ENCODE results near the gene FBLL1.

DNA sequence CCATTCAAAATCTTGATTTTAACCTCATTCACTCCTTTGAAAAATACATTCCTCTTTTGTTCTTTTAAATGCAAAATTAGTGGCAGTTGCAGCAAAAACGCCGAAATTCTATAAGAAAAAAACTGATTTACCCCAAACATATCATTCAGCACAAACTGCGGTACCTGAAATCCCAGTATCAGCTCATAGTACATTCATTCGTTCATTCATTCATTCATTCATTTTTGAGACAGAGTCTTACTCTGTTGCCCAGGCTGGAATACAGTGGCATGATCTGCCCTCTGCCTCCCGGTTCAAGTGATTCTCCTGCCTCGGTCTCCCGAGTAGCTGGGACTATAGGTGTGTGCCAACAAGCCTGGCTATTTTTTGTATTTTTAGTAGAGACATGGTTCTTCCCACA, 20.4 kb downstream of the FBLL1 start:
- TF ChIP-seq, protein P1, sequence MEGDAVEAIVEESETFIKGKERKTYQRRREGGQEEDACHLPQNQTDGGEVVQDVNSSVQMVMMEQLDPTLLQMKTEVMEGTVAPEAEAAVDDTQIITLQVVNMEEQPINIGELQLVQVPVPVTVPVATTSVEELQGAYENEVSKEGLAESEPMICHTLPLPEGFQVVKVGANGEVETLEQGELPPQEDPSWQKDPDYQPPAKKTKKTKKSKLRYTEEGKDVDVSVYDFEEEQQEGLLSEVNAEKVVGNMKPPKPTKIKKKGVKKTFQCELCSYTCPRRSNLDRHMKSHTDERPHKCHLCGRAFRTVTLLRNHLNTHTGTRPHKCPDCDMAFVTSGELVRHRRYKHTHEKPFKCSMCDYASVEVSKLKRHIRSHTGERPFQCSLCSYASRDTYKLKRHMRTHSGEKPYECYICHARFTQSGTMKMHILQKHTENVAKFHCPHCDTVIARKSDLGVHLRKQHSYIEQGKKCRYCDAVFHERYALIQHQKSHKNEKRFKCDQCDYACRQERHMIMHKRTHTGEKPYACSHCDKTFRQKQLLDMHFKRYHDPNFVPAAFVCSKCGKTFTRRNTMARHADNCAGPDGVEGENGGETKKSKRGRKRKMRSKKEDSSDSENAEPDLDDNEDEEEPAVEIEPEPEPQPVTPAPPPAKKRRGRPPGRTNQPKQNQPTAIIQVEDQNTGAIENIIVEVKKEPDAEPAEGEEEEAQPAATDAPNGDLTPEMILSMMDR (IDR thresholded peaks at IDR 0.05): no peak
- no peak for TF ChIP-seq ZFX (IDR thresholded peaks at IDR 0.05; ENCODE audit: borderline replicate concordance)

Measured in 22Rv1 (cell line).